HG03045 (cell line): ENCODE measurements around the gene PCDHGA5.
"Not testable (repeated sequence)": the region's sequence is repeated elsewhere in the genome, so short reads cannot be mapped to it uniquely, and the experiment has no call there.

ENCODE experiments used
- ATAC-seq: cut with Tn5 transposase; IDR thresholded peaks from one replicate; pipeline ENCODE4 v1.9.1; 2021; ENCODE audit warnings: mild to moderate bottlenecking, moderate library complexity; ENCODE audit not compliant: unreplicated experiment

PCDHGA5 gene

GRCh38 chr5:141412854-141413539 lies 49.0 kb downstream of the PCDHGA5 start, which contains the start of gene PCDHGA10:
TSS of gene PCDHGA10 (plus strand) at chr5:141412987. CDS start at chr5:141413176, 189 bp downstream.
- peak; percentile 59 for ATAC-seq

GRCh38 chr5:141413540-141414069 lies 49.6 kb downstream of the PCDHGA5 start:
- no peak for ATAC-seq

GRCh38 chr5:141414548-141415274 lies 50.7 kb downstream of the PCDHGA5 start:
- not testable (repeated sequence) for ATAC-seq

- ATAC-seq = not testable (repeated sequence)
Observed at GRCh38 chr5:141415275-141415618, 51.3 kb downstream of the PCDHGA5 start.
